ENCODE results near the gene PLEK. TPM values are rescaled to one million over a fixed set of nuclear protein-coding genes. Genes with fewer than 3 reads are reported as not detected.

The PLEK gene
- total RNA-seq, 2 experiments from 2014 or later: 6.9 to 7.6 TPM

DNA sequence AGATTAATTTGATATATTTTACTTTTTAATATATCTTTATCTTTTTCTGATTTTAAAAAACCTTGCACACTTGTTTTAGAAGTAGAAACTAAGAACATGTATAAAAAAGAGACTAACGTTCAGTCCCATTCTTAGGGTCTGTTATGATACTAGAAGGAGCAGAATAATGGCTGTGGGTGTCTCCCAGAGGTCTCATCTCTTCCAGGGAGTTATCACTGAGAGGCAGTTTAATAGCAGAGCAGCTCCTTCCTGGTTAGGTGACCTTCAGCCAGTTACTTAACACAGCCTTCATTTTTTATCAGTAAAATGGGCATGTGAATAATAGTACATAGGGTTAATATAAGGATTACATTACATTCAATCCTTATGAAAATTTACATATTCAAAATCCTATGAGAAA, 61.4 kb downstream of the PLEK start:
- no peak for DNase-seq
- intact Hi-C loops (cut with micrococcal nuclease): no loop called here
- Mint-ChIP-seq H3K36me3 (no peaks in the 10 kb centered on the region), H3K27ac (no peak overlapping the region), H3K4me3 (no peak overlapping the region), H3K4me1 (ENCODE audit: low read depth) (peaks cover 18% of the 10 kb centered on the region), H3K9me3 (no peaks in the 10 kb centered on the region), H3K27me3 (no peaks in the 10 kb centered on the region)
- ChIA-PET CTCF (interaction anchor here (0.6 to 2.7 kb wide), 3 partner anchors 15 to 66 kb away, joined by 3 to 20 read pairs (median 4); no protein-coding TSS in a partner anchor), POLR2A (interaction anchor here (0.6 to 1.1 kb wide), 2 partner anchors 38 kb away, joined by 3 to 4 read pairs; no protein-coding TSS in a partner anchor)

DNA sequence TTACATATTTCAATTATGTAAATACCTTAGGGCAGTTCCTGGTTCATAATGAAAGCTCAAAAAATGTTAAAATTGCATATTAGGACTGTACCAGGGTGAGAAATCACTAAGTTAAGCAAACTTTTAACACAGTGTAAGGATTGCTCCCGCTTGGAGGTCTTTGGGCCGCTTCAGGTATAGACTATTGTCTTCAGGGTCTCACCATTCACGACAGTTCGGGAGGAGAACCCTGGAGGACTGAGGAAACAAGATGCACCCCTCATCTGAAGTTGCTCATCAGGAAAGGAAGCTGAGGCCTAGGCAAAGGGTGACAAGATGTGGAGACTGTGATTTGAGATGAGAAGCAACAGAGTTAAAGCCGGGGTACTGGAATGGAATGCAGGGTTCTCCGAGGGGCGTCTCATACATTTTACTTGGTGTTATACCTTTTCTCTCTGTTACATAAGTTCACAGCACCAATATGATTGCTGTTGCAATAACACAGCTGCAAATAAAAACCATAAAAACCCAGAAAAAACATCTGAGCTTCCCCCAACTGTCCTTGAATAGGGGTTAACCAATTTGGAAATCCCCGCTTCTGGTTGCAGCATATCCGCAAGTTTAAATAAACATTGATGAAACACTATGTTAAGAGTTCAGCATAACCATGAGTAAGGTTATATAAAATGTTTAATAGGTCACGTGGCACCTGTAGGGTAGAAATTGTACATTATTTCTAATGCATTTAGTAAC, 61.9 kb downstream of the PLEK start:
- Mint-ChIP-seq H3K36me3 (no peaks in the 10 kb centered on the region), H3K27me3 (no peaks in the 10 kb centered on the region), H3K27ac (peak overlapping the region; percentile 72), H3K4me1 (ENCODE audit: low read depth) (peaks cover 17% of the 10 kb centered on the region), H3K4me3 (no peak overlapping the region), H3K9me3 (no peaks in the 10 kb centered on the region)
- ChIA-PET CTCF (interaction anchor here (0.6 to 2.7 kb wide), 3 partner anchors 14 to 66 kb away, joined by 3 to 20 read pairs (median 4); no protein-coding TSS in a partner anchor), POLR2A (interaction anchor here (0.6 to 1.1 kb wide), 2 partner anchors 37 to 38 kb away, joined by 3 to 4 read pairs; no protein-coding TSS in a partner anchor)
- no peak for DNase-seq
- intact Hi-C loops (cut with micrococcal nuclease): no loop called here

DNA sequence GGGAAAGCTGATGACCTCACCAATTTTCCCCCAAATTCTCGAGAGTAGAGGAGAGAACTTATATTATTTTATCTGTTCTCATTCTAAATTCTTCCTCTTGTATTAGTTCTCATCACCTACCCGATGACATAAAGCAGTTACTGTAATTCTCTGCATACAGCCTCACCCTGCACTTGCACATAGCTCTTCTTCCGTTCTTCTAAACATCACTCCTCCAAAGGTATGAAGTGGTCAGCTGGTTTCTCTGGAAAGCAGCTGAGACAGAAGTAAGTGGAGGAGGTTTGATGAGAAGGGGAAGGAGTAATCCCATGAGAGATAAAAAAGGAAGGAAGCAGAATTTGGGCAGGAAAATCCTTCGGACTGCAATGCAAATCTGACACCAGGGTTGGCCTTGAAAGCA, 63.0 kb downstream of the PLEK start:
- no peak overlapping the region for H3K27ac Mint-ChIP-seq
- intact Hi-C loops (cut with micrococcal nuclease): no loop called here

DNA sequence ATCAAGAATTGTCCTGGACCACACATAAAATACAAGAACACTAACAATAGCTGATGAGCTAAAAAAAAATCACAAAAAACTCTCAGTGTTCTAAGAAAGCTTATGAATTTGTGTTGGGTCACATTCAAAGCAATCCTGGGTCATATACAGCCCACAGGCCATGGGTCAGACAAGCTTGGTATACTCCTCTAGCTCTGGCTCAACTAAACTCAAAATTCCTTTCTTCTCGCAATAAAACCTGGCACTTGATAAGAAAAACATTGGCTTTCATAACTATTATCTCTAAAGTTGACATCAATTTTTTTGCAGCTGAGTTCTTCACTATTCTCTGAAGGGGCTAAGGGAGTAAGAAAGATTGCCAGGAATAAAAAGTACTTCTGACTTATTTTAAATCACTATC, 63.7 kb downstream of the PLEK start:
- H3K36me3 Mint-ChIP-seq: no peaks in the 10 kb centered on the region

More for the DNA sequence above, 63.0 kb downstream of the PLEK start:
- DNase-seq: no peak
- Mint-ChIP-seq H3K9me3 (no peaks in the 10 kb centered on the region), H3K27me3 (no peaks in the 10 kb centered on the region), H3K36me3 (no peaks in the 10 kb centered on the region), H3K4me3 (no peak overlapping the region), H3K4me1 (ENCODE audit: low read depth) (peaks cover 16% of the 10 kb centered on the region)
- ChIA-PET CTCF (interaction anchor here (0.7 to 2.7 kb wide), 2 partner anchors 13 to 38 kb away, joined by 3 to 20 read pairs; no protein-coding TSS in a partner anchor), POLR2A (no interaction called here)

DNA sequence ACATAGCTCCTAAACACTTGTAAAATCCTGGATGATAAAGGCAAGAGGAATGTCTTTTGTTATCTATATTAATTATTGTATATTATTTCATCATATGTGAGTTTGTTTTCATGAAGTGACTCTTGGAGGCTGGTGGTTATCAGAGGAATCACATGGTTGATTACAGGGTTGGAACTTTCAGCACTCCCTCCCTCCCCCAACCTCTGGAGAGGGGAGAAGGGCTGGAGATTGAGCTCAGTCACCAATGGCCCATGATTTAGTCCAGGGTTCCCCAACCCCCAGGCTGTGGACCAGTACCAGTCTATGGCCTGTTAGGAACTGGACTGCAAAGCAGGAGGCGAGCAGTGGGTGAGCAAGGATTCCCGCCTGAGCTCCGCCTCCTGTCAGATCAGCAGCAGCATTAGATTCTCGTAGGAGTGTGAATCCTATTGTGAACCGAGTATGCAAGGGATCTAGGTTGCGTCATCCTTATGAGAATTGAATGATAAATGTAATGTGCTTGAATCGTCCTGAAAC, 64.3 kb downstream of the PLEK start:
- no peaks in the 10 kb centered on the region for H3K27me3 Mint-ChIP-seq
- intact Hi-C loops (cut with micrococcal nuclease): no loop called here
- POLR2A ChIA-PET: no interaction called here

More for the DNA sequence above, 63.7 kb downstream of the PLEK start:
- DNase-seq: no peak
- no peak overlapping the region for H3K27ac Mint-ChIP-seq
- intact Hi-C loops (cut with micrococcal nuclease): no loop called here
- H3K4me1 Mint-ChIP-seq (ENCODE audit: low read depth): peaks cover 16% of the 10 kb centered on the region
- H3K4me3 Mint-ChIP-seq: no peak overlapping the region
- CTCF ChIA-PET: interaction anchor here (2.1 to 2.7 kb wide), 2 partner anchors 12 to 13 kb away, joined by 11 to 20 read pairs; no protein-coding TSS in a partner anchor
- no peaks in the 10 kb centered on the region for H3K27me3 Mint-ChIP-seq
- POLR2A ChIA-PET: no interaction called here
- H3K9me3 Mint-ChIP-seq: no peaks in the 10 kb centered on the region

DNA sequence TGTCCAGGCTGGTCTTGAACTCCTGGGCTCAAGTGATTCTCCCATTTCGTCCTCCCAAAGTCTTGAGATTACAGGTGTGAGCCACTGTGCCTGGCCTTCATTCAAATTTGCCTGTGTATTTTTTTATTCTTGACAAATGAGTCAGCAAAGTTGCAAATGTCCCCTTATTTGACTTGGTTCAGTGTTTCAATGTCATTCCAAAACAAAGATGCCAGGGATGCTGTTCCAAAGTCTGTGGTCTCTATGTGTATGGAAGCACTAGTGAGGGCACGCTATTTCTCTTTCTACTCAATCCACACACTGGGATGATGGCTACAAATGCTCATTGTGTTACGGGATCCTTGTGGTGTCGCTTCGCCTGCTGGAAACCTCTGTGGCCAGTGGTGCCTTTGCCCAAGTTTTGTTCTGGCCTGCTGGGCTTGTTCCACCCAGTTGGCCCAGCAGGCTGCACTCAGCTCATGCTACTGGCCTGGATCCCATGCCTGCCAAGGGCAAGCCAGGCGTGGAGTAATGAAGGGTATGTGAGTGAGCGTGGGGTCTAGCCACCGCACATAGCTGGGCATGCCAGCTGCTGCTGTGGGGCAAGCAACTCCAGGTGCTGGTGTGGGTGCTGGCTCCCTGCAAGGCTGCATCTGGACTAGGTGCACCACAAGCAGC, 66.4 kb downstream of the PLEK start:
- Mint-ChIP-seq H3K4me1 (ENCODE audit: low read depth) (peaks cover 14% of the 10 kb centered on the region), H3K9me3 (no peaks in the 10 kb centered on the region), H3K4me3 (no peak overlapping the region), H3K36me3 (no peaks in the 10 kb centered on the region), H3K27me3 (no peaks in the 10 kb centered on the region), H3K27ac (no peak overlapping the region)
- intact Hi-C loops (cut with micrococcal nuclease): no loop called here
- ChIA-PET POLR2A (no interaction called here), CTCF (interaction anchor here (1.1 kb wide), 1 partner anchor 9 kb away, joined by 5 read pairs; no protein-coding TSS in a partner anchor)
- DNase-seq: no peak

More for the DNA sequence above, 64.3 kb downstream of the PLEK start:
- no peaks in the 10 kb centered on the region for H3K9me3 Mint-ChIP-seq
- H3K36me3 Mint-ChIP-seq: no peaks in the 10 kb centered on the region
- no peak overlapping the region for H3K27ac Mint-ChIP-seq
- no peak overlapping the region for H3K4me3 Mint-ChIP-seq
- CTCF ChIA-PET: interaction anchor here (2.1 kb wide), 1 partner anchor 12 kb away, joined by 11 read pairs; no protein-coding TSS in a partner anchor
- no peak for DNase-seq
- peaks cover 16% of the 10 kb centered on the region for H3K4me1 Mint-ChIP-seq (ENCODE audit: low read depth)

DNA sequence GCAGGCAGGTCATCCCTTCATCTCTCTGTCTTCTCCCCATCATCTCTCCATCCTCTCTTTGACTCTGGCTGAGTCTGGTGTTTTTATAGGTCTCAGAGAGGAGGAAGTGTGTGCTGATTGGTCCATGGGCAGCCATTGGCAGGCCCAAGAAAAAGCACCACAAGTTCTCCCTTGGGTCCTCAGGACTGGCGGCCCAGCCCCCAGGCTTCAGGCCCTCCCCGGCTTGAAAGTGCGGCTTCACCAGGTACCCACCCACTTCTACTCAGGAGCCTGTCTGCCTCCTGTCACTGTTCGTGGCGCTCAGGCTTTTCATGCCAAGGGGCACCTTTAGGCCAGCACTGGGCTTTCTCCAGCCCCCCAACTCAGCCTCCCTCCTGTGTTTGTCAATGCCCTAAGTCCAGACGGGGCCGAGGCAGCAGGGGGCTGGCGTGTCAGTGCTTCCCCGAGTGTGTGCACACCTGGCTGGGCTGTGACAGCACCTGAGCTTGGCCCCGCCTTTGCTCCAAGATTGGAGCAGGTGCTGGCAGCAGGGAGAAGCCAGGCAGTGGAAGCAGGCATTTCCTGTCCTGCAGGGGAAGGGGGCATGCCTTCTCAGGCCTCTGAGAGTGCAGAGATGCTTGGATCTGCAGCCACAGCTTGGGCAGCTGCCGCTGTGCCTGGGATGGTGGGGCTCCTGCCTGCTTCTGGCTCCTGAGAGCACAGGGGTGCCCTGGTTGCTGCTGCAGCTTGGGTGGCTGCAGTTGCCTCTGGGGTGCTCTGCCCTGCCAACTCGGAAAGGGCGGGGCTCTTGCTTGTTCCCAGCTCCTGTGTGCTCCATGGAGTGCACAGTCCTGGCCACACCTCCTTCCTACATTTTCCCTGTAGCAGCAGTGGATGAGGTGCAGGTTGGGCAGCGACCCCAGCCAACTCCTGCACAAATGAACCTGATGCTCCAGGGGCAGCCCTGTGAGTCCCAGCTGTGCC, 67.9 kb downstream of the PLEK start:
- intact Hi-C loops (cut with micrococcal nuclease): no loop called here
- Mint-ChIP-seq H3K27me3 (no peaks in the 10 kb centered on the region), H3K9me3 (no peaks in the 10 kb centered on the region), H3K27ac (no peak overlapping the region), H3K4me1 (ENCODE audit: low read depth) (peaks cover 3% of the 10 kb centered on the region), H3K36me3 (no peaks in the 10 kb centered on the region), H3K4me3 (no peak overlapping the region)
- no peak for DNase-seq
- POLR2A ChIA-PET: no interaction called here
- CTCF ChIA-PET: interaction anchor here (1.1 kb wide), 1 partner anchor 8 kb away, joined by 5 read pairs; no protein-coding TSS in a partner anchor

DNA sequence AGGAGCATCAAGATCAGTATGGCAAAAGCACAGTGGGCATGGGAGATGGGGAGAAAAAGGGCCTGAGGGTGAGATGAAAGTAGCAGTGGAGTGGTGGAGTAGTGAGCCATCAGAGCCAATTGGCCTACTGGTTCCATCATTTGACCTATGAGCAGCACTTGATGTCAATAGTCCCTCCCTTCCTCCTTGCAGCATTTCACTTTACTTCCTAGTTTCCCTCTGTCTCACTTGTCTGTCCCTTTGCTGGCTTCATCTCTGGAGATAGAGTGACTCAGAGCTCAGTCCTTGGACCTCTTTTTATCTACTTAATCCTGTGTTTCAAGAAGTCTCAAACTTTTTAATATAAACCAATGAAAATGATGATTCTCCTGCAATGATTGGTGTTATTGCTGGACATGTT, 69.9 kb downstream of the PLEK start:
- no peak for DNase-seq
- ChIA-PET POLR2A (no interaction called here), CTCF (no interaction called here)
- no peak overlapping the region for H3K4me3 Mint-ChIP-seq
- H3K4me1 Mint-ChIP-seq (ENCODE audit: low read depth): no peaks in the 10 kb centered on the region
- H3K27ac Mint-ChIP-seq: no peak overlapping the region
- intact Hi-C loops (cut with micrococcal nuclease): no loop called here
- no peaks in the 10 kb centered on the region for H3K36me3 Mint-ChIP-seq
- H3K27me3 Mint-ChIP-seq: no peaks in the 10 kb centered on the region
- no peaks in the 10 kb centered on the region for H3K9me3 Mint-ChIP-seq

DNA sequence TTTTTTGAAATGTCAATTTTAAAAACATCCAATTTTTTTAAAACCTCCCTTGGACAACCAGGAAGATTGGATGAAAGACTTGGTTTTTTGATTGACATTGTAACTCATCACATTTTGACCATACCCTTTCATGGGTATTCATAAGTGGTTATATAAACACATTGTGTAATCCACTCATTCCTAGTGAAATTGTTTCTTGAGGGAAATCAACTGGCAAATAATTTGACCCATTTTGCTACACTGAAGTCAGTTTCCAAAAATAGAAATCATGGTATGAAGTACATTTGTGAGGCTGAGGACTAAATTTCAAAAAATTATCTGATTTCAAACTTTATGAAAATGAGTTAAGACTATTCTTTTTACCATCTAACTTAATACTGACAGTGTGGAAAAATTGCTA, 70.5 kb downstream of the PLEK start:
- intact Hi-C loops (cut with micrococcal nuclease): no loop called here
- H3K4me3 Mint-ChIP-seq: no peak overlapping the region
- H3K4me1 Mint-ChIP-seq (ENCODE audit: low read depth): peaks cover 4% of the 10 kb centered on the region
- ChIA-PET POLR2A (no interaction called here), CTCF (no interaction called here)
- no peaks in the 10 kb centered on the region for H3K9me3 Mint-ChIP-seq
- no peaks in the 10 kb centered on the region for H3K36me3 Mint-ChIP-seq
- no peak for DNase-seq
- H3K27ac Mint-ChIP-seq: no peak overlapping the region
- H3K27me3 Mint-ChIP-seq: no peaks in the 10 kb centered on the region

DNA sequence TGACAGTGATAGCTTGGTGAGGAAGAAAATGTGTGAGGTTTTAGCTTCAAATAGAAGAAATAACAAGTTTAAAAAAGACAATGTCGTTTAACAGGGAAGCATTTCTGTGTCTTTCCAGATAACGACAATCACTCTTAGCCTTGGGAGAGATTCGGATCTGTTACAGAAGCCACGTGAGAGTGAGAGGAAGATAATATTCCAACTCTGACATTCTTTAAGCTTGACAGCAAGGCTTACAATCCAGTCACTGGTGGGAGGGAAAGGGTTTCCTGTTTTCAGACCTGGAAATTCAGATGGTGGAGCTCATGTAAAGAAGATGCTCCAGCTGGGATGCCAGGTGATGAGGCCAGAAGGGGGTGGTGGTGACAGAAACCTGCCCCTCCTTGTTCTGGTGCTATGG, 71.2 kb downstream of the PLEK start:
- peaks cover 10% of the 10 kb centered on the region for H3K4me1 Mint-ChIP-seq (ENCODE audit: low read depth)
- H3K4me3 Mint-ChIP-seq: no peak overlapping the region
- no peaks in the 10 kb centered on the region for H3K36me3 Mint-ChIP-seq
- no peaks in the 10 kb centered on the region for H3K27me3 Mint-ChIP-seq
- no peak overlapping the region for H3K27ac Mint-ChIP-seq
- ChIA-PET CTCF (interaction anchor here (0.9 kb wide), 1 partner anchor 27 kb away, joined by 5 read pairs; no protein-coding TSS in a partner anchor), POLR2A (no interaction called here)
- intact Hi-C loops (cut with micrococcal nuclease): no loop called here
- DNase-seq: no peak
- H3K9me3 Mint-ChIP-seq: no peaks in the 10 kb centered on the region

DNA sequence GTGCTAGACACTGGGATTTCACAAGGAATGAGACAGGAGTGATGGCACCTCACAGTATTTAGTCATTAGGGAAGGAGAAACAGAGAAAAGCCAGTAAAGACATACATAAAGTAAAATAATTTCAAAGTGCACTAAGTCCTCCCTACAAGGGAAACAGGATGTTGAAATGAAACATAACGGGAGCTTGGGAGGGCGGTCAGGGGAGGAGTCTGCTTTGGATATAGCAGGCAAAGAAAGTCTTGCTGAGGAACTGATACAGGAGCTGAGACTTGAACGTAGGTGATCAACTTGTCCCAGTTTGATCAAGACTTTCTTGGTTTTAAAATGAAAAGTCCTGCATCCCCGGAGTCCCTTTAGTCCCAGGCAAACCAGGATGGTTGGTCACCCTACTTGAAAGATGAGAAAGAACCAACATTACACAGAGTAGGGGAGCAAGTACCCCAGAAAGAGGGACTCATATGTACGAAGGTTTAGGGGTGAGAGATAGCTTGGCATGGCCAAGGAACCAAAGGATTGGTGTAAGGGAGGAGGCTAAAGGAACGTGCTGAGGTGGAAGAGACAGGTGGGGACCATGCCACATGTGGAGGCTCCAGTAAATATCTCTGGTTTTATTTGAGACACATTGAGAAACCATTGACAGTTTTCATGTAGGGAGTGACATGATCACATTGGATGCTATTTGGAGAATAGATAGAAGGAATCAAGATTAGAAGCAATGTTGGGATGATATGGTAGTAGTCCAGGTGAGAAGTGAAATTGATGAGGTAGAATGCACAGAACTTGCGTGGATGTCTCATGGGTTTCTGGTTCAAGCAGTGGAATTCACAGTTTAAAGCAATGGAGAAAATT, 73.6 kb downstream of the PLEK start:
- Mint-ChIP-seq H3K27me3 (no peaks in the 10 kb centered on the region), H3K4me1 (ENCODE audit: low read depth) (peaks cover 14% of the 10 kb centered on the region), H3K9me3 (no peaks in the 10 kb centered on the region), H3K36me3 (no peaks in the 10 kb centered on the region), H3K4me3 (no peak overlapping the region), H3K27ac (no peak overlapping the region)
- intact Hi-C loops (cut with micrococcal nuclease): no loop called here
- CTCF ChIA-PET: interaction anchor here (0.6 to 0.7 kb wide), 3 partner anchors 25 to 316 kb away, joined by 3 read pairs; no protein-coding TSS in a partner anchor
- no peak for DNase-seq
- POLR2A ChIA-PET: no interaction called here
